Liver (tissue), 9 donors: ENCODE measurements around the gene S1PR1. TPM values are rescaled to one million over a fixed set of nuclear protein-coding genes. Genes with fewer than 3 reads are reported as not detected.

Experiments
- DNase-seq: peaks from one replicate; pipeline ENCODE4 v3.0.0-alpha.2; 2017; ENCODE audit warnings: low spot score
- H3K27ac ChIP-seq, 2 donors: one replicate each; pipeline ENCODE4 v1.7.0; 2013; ENCODE audit warnings: inconsistent platforms in 2 of 2, low read length in 2 of 2, control low read depth in 1 of 2, low read depth in 1 of 2, mild to moderate bottlenecking in 1 of 2
- H3K27me3 ChIP-seq, 4 donors: one replicate each; pipeline versions ENCODE4 v1.6.1 to v1.7.0; 2013; ENCODE audit warnings: low read length in 3 of 4, inconsistent platforms in 1 of 4, mild to moderate bottlenecking in 1 of 4, moderate library complexity in 1 of 4; ENCODE audit not compliant: control insufficient read depth in 4 of 4, insufficient read depth in 4 of 4
- H3K36me3 ChIP-seq, 4 donors: one replicate each; pipeline versions ENCODE4 v1.6.1 to v1.7.0; 2013; ENCODE audit warnings: low read length in 3 of 4, mild to moderate bottlenecking in 3 of 4, low read depth in 1 of 4, moderate library complexity in 1 of 4; ENCODE audit not compliant: control insufficient read depth in 4 of 4, insufficient read depth in 3 of 4
- H3K4me1 ChIP-seq, 4 donors: one replicate each; pipeline versions ENCODE4 v1.6.1 to v1.7.0; 2013; ENCODE audit warnings: low read length in 3 of 4, mild to moderate bottlenecking in 3 of 4, moderate library complexity in 1 of 4; ENCODE audit not compliant: control insufficient read depth in 4 of 4, insufficient read depth in 4 of 4
- H3K4me3 ChIP-seq, 3 donors: one replicate each; pipeline versions ENCODE4 v1.6.1 to v1.7.0; 2013; ENCODE audit warnings: low read length in 3 of 3, control low read depth in 1 of 3, low read depth in 1 of 3, mild to moderate bottlenecking in 1 of 3
- H3K9ac ChIP-seq, 2 donors: one replicate each; pipeline ENCODE4 v1.7.0; 2013; ENCODE audit warnings: low read length in 2 of 2, mild to moderate bottlenecking in 2 of 2, moderate library complexity in 2 of 2, control low read depth in 1 of 2, low read depth in 1 of 2
- H3K9me3 ChIP-seq, 4 donors: one replicate each; pipeline versions ENCODE4 v1.6.1 to v1.7.0; 2013; ENCODE audit warnings: low read length in 3 of 4; ENCODE audit not compliant: control insufficient read depth in 4 of 4
- ATF3 ChIP-seq: IDR thresholded peaks from 2 replicates; pipeline ENCODE4 v1.6.1; 2016; ENCODE audit warnings: antibody characterized with exemption
- CTCF ChIP-seq: fragments of 150-350 bp; IDR thresholded peaks from 2 replicates; pipeline ENCODE4 v1.5.1; 2017; ENCODE audit warnings: improper control_type of control experiment, low read depth, low read length; ENCODE audit not compliant: missing input control
- EGR1 ChIP-seq, 2 donors: IDR thresholded peaks; 2 replicates each; pipeline ENCODE4 v1.6.1; 2016 to 2018; ENCODE audit warnings: antibody characterized with exemption in 2 of 2, low read depth in 2 of 2
- FOXA1 ChIP-seq: IDR thresholded peaks from 2 replicates; pipeline ENCODE4 v1.6.1; 2016; ENCODE audit warnings: antibody characterized with exemption
- FOXA2 ChIP-seq: IDR thresholded peaks from 2 replicates; pipeline ENCODE4 v1.6.1; 2016; ENCODE audit warnings: antibody characterized with exemption
- GABPA ChIP-seq, 2 donors: IDR thresholded peaks in 1 of 2; conservative IDR thresholded peaks in 1 of 2; 2 replicates each; pipeline ENCODE4 v1.6.1; 2016; ENCODE audit warnings: antibody characterized with exemption in 2 of 2, mild to moderate bottlenecking in 1 of 2, moderate library complexity in 1 of 2
- HNF4A ChIP-seq, 2 donors: conservative IDR thresholded peaks; 2 replicates each; pipeline ENCODE4 v1.6.1; 2016; ENCODE audit warnings: antibody characterized with exemption in 2 of 2, mild to moderate bottlenecking in 2 of 2
- HNF4G ChIP-seq: IDR thresholded peaks from 2 replicates; pipeline ENCODE4 v1.6.1; 2016; ENCODE audit warnings: antibody characterized with exemption
- JUND ChIP-seq, 2 donors: IDR thresholded peaks; 2 replicates each; pipeline ENCODE4 v1.6.1; 2016; ENCODE audit warnings: antibody characterized with exemption in 2 of 2
- MAX ChIP-seq: IDR thresholded peaks from 2 replicates; pipeline ENCODE4 v1.6.1; 2016; ENCODE audit warnings: antibody characterized with exemption
- NR2F2 ChIP-seq: IDR thresholded peaks from 2 replicates; pipeline ENCODE4 v1.6.1; 2016; ENCODE audit warnings: antibody characterized with exemption
- RAD21 ChIP-seq, 2 donors: IDR thresholded peaks; 2 replicates each; pipeline ENCODE4 v1.6.1; 2016; ENCODE audit warnings: antibody characterized with exemption in 2 of 2, mild to moderate bottlenecking in 2 of 2
- REST ChIP-seq: IDR thresholded peaks from 2 replicates; pipeline ENCODE4 v1.6.1; 2016; ENCODE audit warnings: antibody characterized with exemption, mild to moderate bottlenecking
- RXRA ChIP-seq, 2 donors: IDR thresholded peaks; 2 replicates each; pipeline ENCODE4 v1.6.1; 2017 to 2018; ENCODE audit warnings: antibody characterized with exemption in 2 of 2, mild to moderate bottlenecking in 1 of 2
- SP1 ChIP-seq: IDR thresholded peaks from 2 replicates; pipeline ENCODE4 v1.6.1; 2018; ENCODE audit warnings: antibody characterized with exemption, mild to moderate bottlenecking
- TAF1 ChIP-seq: conservative IDR thresholded peaks from 2 replicates; pipeline ENCODE4 v1.6.1; 2016; ENCODE audit warnings: antibody characterized with exemption, mild to moderate bottlenecking
- YY1 ChIP-seq: IDR thresholded peaks from 2 replicates; pipeline ENCODE4 v1.6.1; 2016; ENCODE audit warnings: antibody characterized with exemption, mild to moderate bottlenecking
- WGBS: extraction: QIAGEN DNeasy Blood & Tissue Kit; methylation state at CpG from one replicate; pipeline ENCODE4 v1.1.7; 2013; 5-methylcytosine and 5-hydroxymethylcytosine counted together
- polyA plus RNA-seq, 2 donors: library from polyadenylated mRNA; stranded (reverse) in 1 of 2; unstranded in 1 of 2; fragments of 200-250 nt in 1 of 2; fragments of >200 nt in 1 of 2; fragmentation: Nextera tagmentation in 1 of 2; extraction: Ambion mirVana in 1 of 2; gene quantifications; one replicate each; pipeline versions ENCODE4 v1.2.1 to v1.2.3, GENCODE V29; 2013 to 2015
- total RNA-seq, 2 donors: library from RNA; depleted of rRNA; stranded (reverse); fragments of >200 nt; gene quantifications; one replicate each; pipeline ENCODE4 v1.2.3, GENCODE V29; 2014
- TF ChIP-seq, protein P1 (sequence below): IDR thresholded peaks from 2 replicates; pipeline ENCODE4 v1.6.1; 2016; ENCODE audit warnings: antibody characterized with exemption
- donor health status: healthy.
- donor health status: healthy.
- donor health status: healthy.
- donor health status: healthy.
- donor health status: healthy.

The S1PR1 gene
- total and polyA plus RNA-seq, 4 donors, result 7.8 to 13.9 (median 11.1) TPM

GRCh38 chr1:101242324-101243050 lies 5.7 kb downstream of the S1PR1 start:
- WGBS, result 90% methylated on average over 2 of the region's 2 CpGs
- TF ChIP-seq NR2F2 (peak; percentile 98), MAX (peak; percentile 60), HNF4G (no peak), JUND (IDR thresholded peaks at IDR 0.05) (no peak), ATF3 (no peak), SP1 (no peak), GABPA (IDR thresholded peaks at IDR 0.05 in 1 of 2, conservative IDR thresholded peaks at IDR 0.05 in 1 of 2) (no peak), HNF4A (conservative IDR thresholded peaks at IDR 0.05) (no peak), RXRA (IDR thresholded peaks at IDR 0.05) (peak in 1 of 2 donors; percentile 13), EGR1 (IDR thresholded peaks at IDR 0.05; ENCODE audit: low read depth in 2 of 2) (peak in 1 of 2 donors; percentile 40), REST (no peak), RAD21 (IDR thresholded peaks at IDR 0.05) (peak in 1 of 2 donors; percentile 19), FOXA2 (no peak), TAF1 (no peak), FOXA1 (no peak), CTCF (no peak), YY1 (no peak)
- TF ChIP-seq, protein P1, sequence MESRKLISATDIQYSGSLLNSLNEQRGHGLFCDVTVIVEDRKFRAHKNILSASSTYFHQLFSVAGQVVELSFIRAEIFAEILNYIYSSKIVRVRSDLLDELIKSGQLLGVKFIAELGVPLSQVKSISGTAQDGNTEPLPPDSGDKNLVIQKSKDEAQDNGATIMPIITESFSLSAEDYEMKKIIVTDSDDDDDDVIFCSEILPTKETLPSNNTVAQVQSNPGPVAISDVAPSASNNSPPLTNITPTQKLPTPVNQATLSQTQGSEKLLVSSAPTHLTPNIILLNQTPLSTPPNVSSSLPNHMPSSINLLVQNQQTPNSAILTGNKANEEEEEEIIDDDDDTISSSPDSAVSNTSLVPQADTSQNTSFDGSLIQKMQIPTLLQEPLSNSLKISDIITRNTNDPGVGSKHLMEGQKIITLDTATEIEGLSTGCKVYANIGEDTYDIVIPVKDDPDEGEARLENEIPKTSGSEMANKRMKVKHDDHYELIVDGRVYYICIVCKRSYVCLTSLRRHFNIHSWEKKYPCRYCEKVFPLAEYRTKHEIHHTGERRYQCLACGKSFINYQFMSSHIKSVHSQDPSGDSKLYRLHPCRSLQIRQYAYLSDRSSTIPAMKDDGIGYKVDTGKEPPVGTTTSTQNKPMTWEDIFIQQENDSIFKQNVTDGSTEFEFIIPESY, result no peak
- no peak overlapping the region for H3K27ac ChIP-seq
- H3K4me3 ChIP-seq, result no peak overlapping the region
- peaks cover 0 to 26% (median 7%) of the 10 kb centered on the region in 4 donors for H3K36me3 ChIP-seq
- H3K9me3 ChIP-seq, result no peaks in the 10 kb centered on the region
- peaks cover 0 to 26% (median 12%) of the 10 kb centered on the region in 4 donors for H3K4me1 ChIP-seq
- H3K9ac ChIP-seq, result no peak overlapping the region
- H3K27me3 ChIP-seq, result no peaks in the 10 kb centered on the region
- DNase-seq, result no peak
